WI38 (cell line): ENCODE data around the gene CDC42SE2.
"Not testable (repeated sequence)": the region's sequence is repeated elsewhere in the genome, so short reads cannot be mapped to it uniquely, and the experiment has no call there.

ENCODE experiments used
- H3K4me3 ChIP-seq: 2 replicates; pipeline ENCODE4 v1.5.1; 2011; ENCODE audit warnings: low read depth, mild to moderate bottlenecking, control low read depth, low read length
- TF ChIP-seq, protein P1 (sequence below): IDR thresholded peaks from 2 replicates; pipeline ENCODE4 v1.5.1; 2012; ENCODE audit warnings: low read depth, mild to moderate bottlenecking, control low read depth, low read length

Gene CDC42SE2

DNA sequence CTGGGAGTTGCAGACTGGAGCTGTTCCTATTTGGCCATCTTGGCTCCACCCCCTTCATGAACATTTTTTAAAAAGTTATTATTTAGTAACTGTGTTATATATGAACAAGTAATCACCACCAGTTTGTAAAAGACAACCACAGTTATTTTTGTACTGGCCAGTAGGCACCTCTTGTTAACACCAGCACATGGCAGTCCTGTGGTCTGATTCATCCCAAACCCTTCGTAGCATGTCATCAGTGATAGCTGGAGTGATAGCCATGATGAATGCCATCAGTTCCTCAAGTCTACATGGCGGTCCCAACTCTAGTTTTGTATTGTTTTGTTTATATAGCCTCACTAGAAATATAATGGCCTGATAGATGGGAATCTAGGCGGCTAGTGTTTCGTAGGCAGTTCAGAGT is 74.2 kb downstream of the CDC42SE2 start:
- no peak overlapping the region for H3K4me3 ChIP-seq
- TF ChIP-seq, protein P1, sequence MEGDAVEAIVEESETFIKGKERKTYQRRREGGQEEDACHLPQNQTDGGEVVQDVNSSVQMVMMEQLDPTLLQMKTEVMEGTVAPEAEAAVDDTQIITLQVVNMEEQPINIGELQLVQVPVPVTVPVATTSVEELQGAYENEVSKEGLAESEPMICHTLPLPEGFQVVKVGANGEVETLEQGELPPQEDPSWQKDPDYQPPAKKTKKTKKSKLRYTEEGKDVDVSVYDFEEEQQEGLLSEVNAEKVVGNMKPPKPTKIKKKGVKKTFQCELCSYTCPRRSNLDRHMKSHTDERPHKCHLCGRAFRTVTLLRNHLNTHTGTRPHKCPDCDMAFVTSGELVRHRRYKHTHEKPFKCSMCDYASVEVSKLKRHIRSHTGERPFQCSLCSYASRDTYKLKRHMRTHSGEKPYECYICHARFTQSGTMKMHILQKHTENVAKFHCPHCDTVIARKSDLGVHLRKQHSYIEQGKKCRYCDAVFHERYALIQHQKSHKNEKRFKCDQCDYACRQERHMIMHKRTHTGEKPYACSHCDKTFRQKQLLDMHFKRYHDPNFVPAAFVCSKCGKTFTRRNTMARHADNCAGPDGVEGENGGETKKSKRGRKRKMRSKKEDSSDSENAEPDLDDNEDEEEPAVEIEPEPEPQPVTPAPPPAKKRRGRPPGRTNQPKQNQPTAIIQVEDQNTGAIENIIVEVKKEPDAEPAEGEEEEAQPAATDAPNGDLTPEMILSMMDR = no peak

DNA sequence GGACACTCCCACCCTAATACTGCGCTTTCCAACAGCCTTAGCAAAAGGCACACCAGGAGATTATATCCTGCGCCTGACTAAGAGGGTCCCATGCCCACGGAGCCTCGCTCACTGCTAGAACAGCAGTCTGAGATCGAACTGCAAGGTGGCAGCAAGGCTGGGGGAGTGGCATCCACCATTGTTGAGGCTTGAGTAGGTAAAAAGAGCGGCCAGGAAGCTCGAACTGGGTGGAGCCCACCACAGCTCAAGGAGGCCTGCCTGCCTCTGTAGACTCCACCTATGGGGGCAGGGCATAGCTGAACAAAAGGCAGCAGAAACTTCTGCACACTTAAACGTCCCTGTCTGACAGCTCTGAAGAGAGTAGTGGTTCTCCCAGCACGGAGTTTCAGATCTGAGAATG is 80.4 kb downstream of the CDC42SE2 start:
- not testable (repeated sequence) for H3K4me3 ChIP-seq

DNA sequence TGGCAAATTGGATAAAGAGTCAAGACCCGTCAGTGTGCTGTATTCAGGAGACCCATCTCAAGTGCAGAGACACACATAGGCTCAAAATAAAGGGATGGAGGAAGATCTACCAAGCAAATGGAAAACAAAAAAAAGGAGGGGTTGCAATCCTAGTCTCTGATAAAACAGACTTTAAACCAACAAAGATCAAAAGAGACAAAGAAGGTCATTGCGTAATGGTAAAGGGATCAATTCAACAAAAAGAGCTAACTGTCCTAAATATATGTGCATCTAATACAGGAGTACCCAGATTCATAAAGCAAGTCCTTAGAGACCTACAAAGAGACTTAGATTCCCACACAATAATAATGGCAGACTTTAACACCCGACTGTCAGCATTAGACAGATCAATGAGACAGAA is 82.4 kb downstream of the CDC42SE2 start:
- H3K4me3 ChIP-seq = not testable (repeated sequence)

DNA sequence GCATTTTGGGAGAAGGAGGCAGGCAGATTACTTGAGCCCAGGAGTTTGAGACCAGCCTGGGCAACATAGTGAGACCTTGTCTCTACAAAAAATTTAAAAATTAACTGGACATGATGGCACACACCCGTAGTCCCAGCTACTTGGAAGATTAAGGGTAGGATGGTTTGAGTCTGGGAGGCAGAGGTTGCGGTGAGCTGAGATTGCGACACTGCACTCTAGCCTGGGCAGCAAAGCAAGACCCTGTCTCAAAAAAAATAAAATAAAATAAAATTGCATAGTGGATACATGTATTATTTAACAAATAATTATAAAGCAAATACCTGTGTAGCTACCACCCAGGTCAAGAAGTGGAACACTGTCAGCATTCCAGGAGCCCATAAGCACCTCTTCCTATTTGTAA is 90.1 kb downstream of the CDC42SE2 start:
- no peak overlapping the region for H3K4me3 ChIP-seq
- TF ChIP-seq, protein P1 = no peak

GRCh38 chr5:131355971-131356528 is 92.2 kb downstream of the CDC42SE2 start:
- H3K4me3 ChIP-seq = 0 out of 2 replicates have a peak overlapping the region, but pooled peaks have one; percentile 13
- TF ChIP-seq, protein P1 = no peak

DNA sequence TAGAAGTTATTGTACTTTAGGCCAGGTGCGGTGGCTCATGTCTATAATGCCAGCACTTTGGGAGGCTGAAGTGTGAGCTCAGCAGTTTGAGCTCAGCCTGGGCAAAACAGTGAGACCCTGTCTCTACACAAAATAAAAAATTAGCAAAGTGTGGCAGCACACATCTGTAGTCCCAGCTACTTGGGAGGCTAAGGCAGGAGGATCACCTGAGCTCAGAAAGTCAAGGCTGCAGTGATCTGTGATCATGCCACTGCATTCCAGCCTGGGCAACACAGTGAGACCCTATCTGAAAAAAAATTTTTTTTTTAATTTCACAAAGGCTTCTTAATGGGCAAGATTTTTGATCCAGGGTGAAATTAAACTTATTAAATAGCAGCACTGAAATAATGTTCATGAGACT is 92.8 kb downstream of the CDC42SE2 start:
- TF ChIP-seq, protein P1 = no peak
- H3K4me3 ChIP-seq = no peak overlapping the region

- H3K4me3 ChIP-seq = no peak overlapping the region
- TF ChIP-seq, protein P1 = no peak
These were observed 94.1 kb downstream of the CDC42SE2 start for GRCh38 chr5:131357739-131358561.

DNA sequence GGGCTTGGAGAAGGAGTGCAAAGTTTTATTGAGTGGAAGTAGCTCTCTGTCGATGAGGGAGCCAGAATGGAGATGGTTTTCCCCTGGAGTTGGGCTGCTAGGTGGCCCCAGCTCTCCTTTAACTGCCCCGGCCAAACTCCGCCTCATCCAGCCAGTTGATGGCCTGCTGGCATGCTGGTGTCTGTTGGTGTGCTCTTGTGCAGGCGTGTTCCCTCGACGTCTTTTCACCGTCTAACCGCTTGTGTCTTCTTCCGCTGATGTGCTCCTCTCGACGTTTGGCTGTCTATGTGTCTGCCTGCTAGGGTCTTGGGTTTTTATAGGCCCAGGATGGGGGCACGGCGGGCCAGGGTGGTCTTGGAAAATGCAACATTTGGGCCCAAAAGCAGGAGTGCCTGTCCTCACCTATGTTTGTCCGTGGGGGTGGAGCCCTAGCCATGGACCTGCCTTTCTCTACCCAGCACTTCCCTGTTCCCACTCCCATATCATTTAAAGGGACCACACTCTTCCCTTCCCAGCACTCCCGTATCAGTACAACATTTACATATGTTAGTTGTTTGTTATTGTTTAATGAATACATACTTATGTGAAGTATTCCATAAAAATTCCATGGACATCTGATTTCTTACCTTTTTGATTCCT is 97.9 kb downstream of the CDC42SE2 start:
- TF ChIP-seq, protein P1 = no peak
- H3K4me3 ChIP-seq = no peak overlapping the region
